ENCODE measurements around the gene SIRT1. TPM values are rescaled to one million over a fixed set of nuclear protein-coding genes. Genes with fewer than 3 reads are reported as not detected.

SIRT1 gene
- total and polyA plus RNA-seq, 2 of the 4 experiments (the other 2 are of a cell fraction): 9.5 to 12.9 TPM

GRCh38 chr10:67836972-67837371 is 47.5 kb upstream of the SIRT1 start:
- no peak overlapping the region for H2BK15ac ChIP-seq (ENCODE audit: low read depth, low read length)
- H4K91ac ChIP-seq (ENCODE audit: insufficient read depth, low read depth, low read length): no peak overlapping the region
- peaks cover 4% of the 10 kb centered on the region; the same call in 1 of the 2 replicates for H3K9me1 ChIP-seq (ENCODE audit: insufficient read depth, low read length)
- no peak overlapping the region for H2BK20ac ChIP-seq (ENCODE audit: low read depth, low read length)
- ChIA-PET CTCF (interaction anchor here (1.0 kb wide), 2 partner anchors 10 to 18 kb away, joined by 4 to 5 read pairs; no protein-coding TSS in a partner anchor), POLR2A (ENCODE audit: unreplicated experiment) (interaction anchor here (0.7 kb wide), 1 partner anchor 12 kb away, joined by 7 read pairs; no protein-coding TSS in a partner anchor)
- H3K36me3 ChIP-seq (ENCODE audit: control insufficient read depth, insufficient read depth, low read length): no peaks in the 10 kb centered on the region
- no peak overlapping the region for H3K23ac ChIP-seq (ENCODE audit: low read depth, low read length)
- H3K4me3 ChIP-seq (ENCODE audit: insufficient read depth, low read depth, low read length): no peak overlapping the region
- no peaks in the 10 kb centered on the region for H3K4me1 ChIP-seq (ENCODE audit: control insufficient read depth, insufficient read depth, low read length)
- H3K9ac ChIP-seq (ENCODE audit: low read depth, low read length): no peak overlapping the region
- H3K56ac ChIP-seq (ENCODE audit: extremely low read depth, insufficient read depth, low read length): no peak overlapping the region
- no peak overlapping the region for H2BK5ac ChIP-seq (ENCODE audit: low read depth, low read length, poor library complexity, severe bottlenecking)
- no peak overlapping the region for H3K4ac ChIP-seq (ENCODE audit: low read depth, low read length)
- intact Hi-C loops (cut with micrococcal nuclease) (no loop called here), dilution Hi-C loops (cut with HindIII; ENCODE audit: low sequenced_read_pairs, unreplicated experiment) (no loop called here), in situ Hi-C loops (cut with MboI; ENCODE audit: low sequenced_read_pairs) (no loop called here)
- no TSS peak for BruUV-seq (replicated peaks)
- TF ChIP-seq, protein P1, sequence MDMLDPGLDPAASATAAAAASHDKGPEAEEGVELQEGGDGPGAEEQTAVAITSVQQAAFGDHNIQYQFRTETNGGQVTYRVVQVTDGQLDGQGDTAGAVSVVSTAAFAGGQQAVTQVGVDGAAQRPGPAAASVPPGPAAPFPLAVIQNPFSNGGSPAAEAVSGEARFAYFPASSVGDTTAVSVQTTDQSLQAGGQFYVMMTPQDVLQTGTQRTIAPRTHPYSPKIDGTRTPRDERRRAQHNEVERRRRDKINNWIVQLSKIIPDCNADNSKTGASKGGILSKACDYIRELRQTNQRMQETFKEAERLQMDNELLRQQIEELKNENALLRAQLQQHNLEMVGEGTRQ (IDR thresholded peaks at IDR 0.05; ENCODE audit: low read depth, low read length): no peak
- no peak for TF ChIP-seq RAD21 (IDR thresholded peaks at IDR 0.05; ENCODE audit: low read length)
- TF ChIP-seq BHLHE40 (IDR thresholded peaks at IDR 0.05; ENCODE audit: low read depth, low read length): no peak
- no peak for TF ChIP-seq RCOR1 (IDR thresholded peaks at IDR 0.05; ENCODE audit: insufficient replicate concordance, low read length)
- no peak for TF ChIP-seq CHD1 (IDR thresholded peaks at IDR 0.05; ENCODE audit: low read depth, low read length)
- TF ChIP-seq MAFK (IDR thresholded peaks at IDR 0.05; ENCODE audit: low read depth, low read length): no peak
- TF ChIP-seq NFE2L2 (IDR thresholded peaks at IDR 0.05; ENCODE audit: low read depth, low read length): no peak
- TF ChIP-seq ELK1 (IDR thresholded peaks at IDR 0.05; ENCODE audit: borderline replicate concordance, low read depth, low read length): no peak
- no peak for TF ChIP-seq FOS (IDR thresholded peaks at IDR 0.05; ENCODE audit: low read depth, low read length)
- no peak for TF ChIP-seq MXI1 (IDR thresholded peaks at IDR 0.05; ENCODE audit: borderline replicate concordance, low read depth, low read length)
- no peak for TF ChIP-seq CEBPB (IDR thresholded peaks at IDR 0.05; ENCODE audit: low read depth, low read length)
- TF ChIP-seq SMC3 (IDR thresholded peaks at IDR 0.05; ENCODE audit: low read depth, low read length): no peak
- TF ChIP-seq, protein P2, sequence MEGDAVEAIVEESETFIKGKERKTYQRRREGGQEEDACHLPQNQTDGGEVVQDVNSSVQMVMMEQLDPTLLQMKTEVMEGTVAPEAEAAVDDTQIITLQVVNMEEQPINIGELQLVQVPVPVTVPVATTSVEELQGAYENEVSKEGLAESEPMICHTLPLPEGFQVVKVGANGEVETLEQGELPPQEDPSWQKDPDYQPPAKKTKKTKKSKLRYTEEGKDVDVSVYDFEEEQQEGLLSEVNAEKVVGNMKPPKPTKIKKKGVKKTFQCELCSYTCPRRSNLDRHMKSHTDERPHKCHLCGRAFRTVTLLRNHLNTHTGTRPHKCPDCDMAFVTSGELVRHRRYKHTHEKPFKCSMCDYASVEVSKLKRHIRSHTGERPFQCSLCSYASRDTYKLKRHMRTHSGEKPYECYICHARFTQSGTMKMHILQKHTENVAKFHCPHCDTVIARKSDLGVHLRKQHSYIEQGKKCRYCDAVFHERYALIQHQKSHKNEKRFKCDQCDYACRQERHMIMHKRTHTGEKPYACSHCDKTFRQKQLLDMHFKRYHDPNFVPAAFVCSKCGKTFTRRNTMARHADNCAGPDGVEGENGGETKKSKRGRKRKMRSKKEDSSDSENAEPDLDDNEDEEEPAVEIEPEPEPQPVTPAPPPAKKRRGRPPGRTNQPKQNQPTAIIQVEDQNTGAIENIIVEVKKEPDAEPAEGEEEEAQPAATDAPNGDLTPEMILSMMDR (conservative IDR thresholded peaks at IDR 0.05; ENCODE audit: low read depth, low read length): no peak
- TF ChIP-seq POLR2A (IDR thresholded peaks at IDR 0.05; ENCODE audit: low read depth, low read length): no peak
- TF ChIP-seq MAZ (IDR thresholded peaks at IDR 0.05; ENCODE audit: borderline replicate concordance, low read depth, low read length): no peak
- TF ChIP-seq RFX5 (IDR thresholded peaks at IDR 0.05; ENCODE audit: low read depth, low read length): no peak
- peaks cover 2% of the 10 kb centered on the region; the same call in 1 of the 2 replicates for H3K9me3 ChIP-seq (ENCODE audit: control insufficient read depth, insufficient read depth, low read length)
- H3K79me1 ChIP-seq (ENCODE audit: low read depth in 1 of 2, low read length in 2 of 2): no peaks in the 10 kb centered on the region
- H4K5ac ChIP-seq (ENCODE audit: low read depth, low read length): no peak overlapping the region
- ATAC-seq (ENCODE audit: low read depth) (no peak), DNase-seq (no peak)
- H4K20me1 ChIP-seq (ENCODE audit: insufficient read depth, low read length): no peaks in the 10 kb centered on the region
- WGBS, 2 experiments (ENCODE audit: extremely low coverage in 2 of 2, insufficient read length in 1 of 2): no CpG with 5 or more reads among the region's 1 CpG
- no peak overlapping the region for H2AFZ ChIP-seq (replicated peaks; ENCODE audit: low read length, poor library complexity)
- no peak overlapping the region for H3K27ac ChIP-seq (ENCODE audit: insufficient read depth, low read length)
- no peak overlapping the region for H4K8ac ChIP-seq (ENCODE audit: low read depth in 2 of 2, low read length in 2 of 2)
- no peak overlapping the region for H3K18ac ChIP-seq (ENCODE audit: low read depth, low read length)
- no peak overlapping the region for H2BK120ac ChIP-seq (ENCODE audit: low read depth, low read length)
- no peak overlapping the region for H2AK5ac ChIP-seq (ENCODE audit: low read depth, low read length)
- no peak overlapping the region for H3K4me2 ChIP-seq (ENCODE audit: low read depth, low read length)
- no peak overlapping the region for H3K14ac ChIP-seq (replicated peaks; ENCODE audit: low read depth, low read length)
- no peaks in the 10 kb centered on the region for H3K27me3 ChIP-seq (ENCODE audit: control insufficient read depth, insufficient read depth, low read length)
- no peak overlapping the region for H2AK9ac ChIP-seq (replicated peaks; ENCODE audit: low read depth, low read length, poor library complexity)
